Activated CD8-positive, alpha-beta memory T cell treated with anti-CD3 and anti-CD28 coated beads, Interleukin-2, amount 50 U/mL, for 24 hours (primary cell): ENCODE data around the gene TOMM5.
"Not testable (repeated sequence)": the region's sequence is repeated elsewhere in the genome, so short reads cannot be mapped to it uniquely, and the experiment has no call there.

Experiments
- DNase-seq: peaks from one replicate; pipeline ENCODE4 v3.0.0-alpha.2; 2020; ENCODE audit errors: extremely low read depth

TOMM5 gene

DNA sequence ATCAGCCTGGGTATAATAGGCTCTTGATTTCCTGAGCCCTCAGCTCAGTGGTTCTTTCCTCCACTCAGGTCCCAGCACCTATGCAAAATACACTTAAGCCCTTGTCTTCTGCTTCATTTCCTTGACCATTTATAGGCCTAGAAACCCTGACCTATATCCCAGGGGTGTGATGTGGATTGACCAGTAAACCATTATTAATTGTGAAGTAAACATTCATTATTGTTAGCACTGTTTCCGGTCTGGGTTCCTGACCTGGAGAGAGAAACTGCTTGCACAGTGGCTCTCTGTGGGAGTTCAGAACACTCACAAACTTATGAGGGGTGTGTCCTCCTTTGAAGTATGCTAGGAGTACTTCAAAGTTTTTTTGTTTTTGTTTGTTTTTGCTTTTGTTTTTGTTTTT lies 19.6 kb upstream of the TOMM5 start:
- no peak for DNase-seq

DNA sequence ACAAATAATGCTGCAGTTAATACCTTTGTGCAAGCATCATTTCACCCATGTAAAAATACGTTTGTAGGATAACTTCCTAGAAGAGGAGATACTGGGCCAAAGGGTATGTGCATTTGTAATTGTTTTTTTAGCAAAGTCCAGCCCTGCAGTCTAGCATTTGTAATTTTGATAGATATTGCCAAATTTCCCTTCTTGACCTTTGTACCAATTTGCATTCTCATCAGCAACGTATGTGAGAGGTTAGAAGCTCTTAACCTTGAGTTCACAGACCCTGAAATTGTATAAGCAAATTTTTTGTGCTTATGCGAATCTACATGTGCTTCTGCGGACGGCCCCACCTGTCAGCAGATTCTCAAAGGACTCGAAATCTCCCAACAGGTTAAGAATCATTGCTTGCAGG lies 18.6 kb upstream of the TOMM5 start:
- no peak for DNase-seq

DNA sequence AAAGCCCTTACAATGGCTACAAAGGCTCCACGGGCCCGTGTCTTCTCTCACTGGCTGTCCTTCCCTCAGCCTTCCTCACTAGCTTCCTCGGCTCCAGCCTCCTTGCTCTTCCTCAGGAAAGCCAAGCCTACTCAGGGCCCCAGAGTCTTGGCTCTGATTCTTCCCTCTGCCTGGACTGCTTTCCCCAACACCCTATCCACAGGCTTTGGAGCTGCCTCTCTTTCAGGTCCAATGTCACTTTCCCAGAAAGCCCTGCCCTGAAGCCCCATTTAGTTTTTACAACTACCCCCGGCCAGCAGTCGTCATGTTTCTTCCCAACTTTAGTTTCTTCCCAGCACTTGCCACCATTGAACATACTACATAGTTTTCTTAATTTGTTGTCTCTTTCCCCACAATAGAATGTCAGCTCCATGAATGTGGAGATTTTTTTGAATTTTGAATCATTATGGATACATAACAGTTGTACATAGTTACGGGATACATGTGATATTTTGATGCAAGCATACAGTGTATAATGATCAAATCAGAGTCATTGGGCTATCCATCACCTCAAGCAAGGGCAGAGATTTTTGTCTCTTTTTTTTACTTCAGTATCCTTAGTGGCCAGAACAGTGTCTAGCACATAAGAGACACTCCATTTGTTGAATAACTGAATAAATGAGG lies 17.5 kb upstream of the TOMM5 start:
- no peak for DNase-seq

DNA sequence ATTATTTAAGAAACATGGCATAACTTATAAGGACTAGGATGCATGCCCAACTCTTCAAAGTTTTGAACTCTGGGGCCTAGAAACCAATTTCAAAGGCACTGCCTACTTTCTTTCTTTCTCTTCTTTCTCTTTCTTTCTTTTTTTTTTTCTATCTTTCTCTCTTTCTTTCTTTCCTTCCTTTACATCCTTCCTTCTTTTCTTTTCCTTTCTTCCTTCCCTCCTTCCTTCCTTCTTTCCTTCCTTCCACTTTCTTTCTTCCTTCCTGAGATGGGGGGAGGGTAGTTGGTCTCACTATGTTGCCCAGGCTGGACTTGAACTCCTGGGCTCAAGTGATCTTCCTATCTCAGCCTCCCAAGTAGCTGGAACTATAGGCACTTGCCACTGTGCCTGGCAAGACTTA lies 15.9 kb upstream of the TOMM5 start:
- no peak for DNase-seq

DNA sequence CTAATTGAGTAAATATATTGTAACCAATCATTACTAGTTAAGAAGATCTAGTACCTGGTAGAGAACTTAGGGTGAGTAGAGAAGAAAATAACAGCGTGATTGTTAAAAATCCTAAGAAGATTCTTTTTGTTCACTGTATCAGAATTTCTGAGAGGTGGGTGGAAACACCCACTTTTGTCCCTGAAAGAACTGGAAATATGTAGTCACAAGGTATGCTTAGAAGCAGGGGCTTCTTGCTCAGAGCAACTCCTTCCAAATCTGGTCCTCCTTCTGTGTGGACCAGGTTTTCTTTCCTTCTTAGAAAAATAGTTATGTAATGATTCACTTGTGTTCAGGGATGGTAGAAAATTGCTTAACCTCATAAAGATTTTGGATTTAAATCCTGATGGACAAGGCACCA lies 11.9 kb upstream of the TOMM5 start:
- DNase-seq, result no peak

DNA sequence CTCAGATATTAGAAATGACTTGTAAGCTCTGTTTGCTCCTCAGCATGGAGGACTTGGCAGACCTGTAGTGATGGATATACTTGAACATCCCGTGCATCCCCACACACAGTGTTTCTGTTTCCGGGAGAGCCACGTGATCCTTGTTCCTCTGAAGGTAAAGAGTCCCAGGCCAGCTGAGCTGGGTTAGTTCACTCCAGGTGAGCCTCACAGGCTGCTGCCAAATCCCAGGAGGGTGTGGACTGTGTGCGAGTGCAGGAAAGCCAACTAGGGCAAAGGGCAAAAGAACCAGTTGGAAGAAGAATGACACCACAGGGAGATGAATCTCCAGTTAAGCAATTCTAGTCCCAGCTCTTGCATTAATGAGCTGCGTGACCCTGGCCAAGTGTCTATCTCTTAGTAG lies 10.4 kb upstream of the TOMM5 start:
- no peak for DNase-seq

DNA sequence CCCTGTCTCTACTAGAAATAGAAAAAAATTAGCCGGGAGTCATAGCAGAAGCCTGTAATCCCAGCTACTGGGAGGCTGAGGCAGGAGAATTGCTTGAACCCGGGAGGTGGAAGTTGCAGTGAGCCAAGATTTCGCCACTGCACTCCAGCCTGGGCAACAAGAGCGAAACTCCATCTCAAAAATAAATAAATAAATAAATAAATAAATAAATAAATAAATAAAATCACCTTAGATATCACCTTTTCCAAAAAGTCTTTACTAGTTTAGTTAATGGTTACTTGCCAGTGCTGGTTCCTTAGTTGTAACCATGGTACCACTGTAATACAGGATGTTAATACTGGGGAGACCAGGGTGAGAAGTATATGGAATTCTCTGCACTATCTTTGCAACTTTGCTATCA lies 9.7 kb upstream of the TOMM5 start:
- DNase-seq, result not testable (repeated sequence)

DNA sequence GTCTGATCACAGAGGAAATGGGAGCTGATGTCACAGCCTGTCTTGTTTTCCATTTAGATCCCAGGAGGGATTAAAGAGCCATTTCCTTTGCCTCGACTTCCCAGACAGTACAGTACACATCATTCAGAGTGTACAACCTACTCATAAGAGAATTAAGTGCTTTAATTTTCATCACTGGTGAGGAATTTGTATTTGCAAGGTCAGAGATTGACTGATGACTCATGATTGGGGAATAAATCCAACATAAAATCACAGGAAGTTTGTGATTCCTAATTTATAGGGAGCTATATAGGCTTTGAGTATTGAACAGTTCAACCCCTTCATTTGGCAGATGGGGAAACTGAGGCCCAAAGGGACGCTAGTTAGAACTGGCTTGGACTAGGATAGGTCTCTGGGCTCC lies 4.1 kb upstream of the TOMM5 start:
- no peak for DNase-seq

DNA sequence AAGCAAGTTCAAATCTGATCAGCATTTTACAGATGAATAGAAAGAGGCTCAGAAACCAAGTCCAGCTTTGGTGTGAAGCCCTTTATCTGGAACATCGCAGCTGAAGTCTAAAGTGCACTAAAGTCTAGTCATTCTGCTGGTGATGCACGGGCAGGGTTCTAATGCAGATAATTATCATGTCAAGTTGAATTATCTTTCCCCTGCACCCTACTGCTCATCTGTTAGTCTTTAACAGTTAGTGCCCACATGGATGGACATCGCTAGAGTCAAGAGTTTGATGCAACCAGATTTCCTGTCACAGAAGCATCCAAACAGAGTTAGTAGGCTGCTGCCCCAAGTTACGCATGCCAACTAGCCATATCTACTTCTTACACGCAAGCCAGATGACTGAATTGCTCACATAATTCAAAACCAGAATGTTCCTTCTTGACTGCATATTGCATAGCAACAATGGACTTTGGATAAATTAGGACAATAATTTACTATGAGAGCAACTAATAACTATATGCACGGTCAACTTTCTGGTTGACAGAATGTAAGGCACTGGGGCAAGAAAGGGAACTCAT lies 1.6 kb upstream of the TOMM5 start:
- no peak for DNase-seq

DNA sequence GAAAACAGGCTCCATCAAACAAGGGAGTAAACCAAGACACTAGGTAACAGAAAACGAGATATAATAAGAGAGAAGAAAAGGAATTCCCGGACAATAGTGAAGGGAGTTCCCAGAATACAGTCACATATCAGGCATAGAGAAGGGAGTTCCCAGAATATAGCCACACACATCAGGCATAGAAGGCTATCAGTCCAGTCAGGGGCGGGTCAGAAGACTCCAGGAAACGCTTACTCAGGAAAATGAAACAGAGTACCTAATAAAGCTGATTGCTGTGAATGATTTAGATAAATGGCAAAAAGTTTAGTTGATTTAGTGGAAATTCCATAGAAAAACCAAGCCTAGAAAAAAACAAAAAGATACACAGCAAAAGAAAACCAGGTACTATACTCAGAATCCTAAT lies 4.9 kb downstream of the TOMM5 start:
- no peak for DNase-seq

DNA sequence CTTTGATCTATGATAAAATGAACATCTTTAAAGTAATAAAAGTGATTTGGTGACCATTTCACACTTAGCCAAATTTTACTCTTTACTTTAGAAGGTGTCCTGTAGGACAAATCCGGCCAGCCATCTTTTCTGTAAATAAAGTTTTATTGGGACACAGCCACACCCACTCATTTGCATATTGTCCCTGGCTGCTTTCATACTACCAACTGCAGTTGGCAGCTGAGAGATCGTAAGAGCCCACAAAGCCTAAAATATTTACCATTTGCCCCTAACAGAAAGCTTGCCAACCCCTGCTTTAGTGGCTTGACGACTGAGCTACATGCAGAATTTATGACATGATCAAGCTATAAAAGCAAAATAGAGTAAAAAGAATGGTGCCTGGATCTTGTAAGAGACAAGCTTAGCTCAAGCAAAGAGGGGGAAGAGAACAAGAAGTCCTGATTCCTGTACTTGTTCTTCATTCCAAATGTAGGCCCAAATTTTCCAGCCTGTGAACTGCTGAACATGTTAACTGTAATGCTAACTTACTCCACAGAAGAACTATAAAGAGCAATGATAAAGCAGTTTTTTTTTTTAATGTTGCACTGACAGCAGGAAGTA lies 8.8 kb downstream of the TOMM5 start:
- no peak for DNase-seq

DNA sequence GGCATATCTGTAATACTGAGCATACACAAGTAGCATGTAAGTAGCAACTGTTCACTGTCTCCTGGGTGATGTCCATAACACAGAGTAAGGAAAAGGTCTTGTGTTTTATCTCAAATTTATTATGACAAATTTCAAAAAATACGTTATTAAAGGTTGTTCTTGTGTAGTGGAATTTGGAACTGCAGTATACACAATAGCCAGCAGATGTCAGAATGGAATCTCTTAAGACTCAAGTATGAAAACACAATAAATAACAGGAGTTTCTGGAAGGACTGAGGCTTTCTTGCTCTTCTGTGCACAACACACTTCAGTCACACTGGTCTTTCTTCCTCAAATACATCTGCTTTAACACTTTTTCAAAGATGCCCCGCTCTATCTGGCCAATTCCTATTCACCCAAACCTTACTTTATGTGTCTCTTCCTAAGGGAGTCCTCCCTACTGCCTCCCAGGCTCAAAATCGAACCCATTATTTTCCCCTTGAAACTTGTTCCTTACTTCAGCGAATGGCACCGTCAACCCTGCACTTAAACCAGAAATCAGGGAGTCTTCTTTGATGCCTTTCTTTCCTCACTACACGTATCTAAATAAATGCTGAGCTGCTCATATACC lies 9.7 kb downstream of the TOMM5 start:
- no peak for DNase-seq

DNA sequence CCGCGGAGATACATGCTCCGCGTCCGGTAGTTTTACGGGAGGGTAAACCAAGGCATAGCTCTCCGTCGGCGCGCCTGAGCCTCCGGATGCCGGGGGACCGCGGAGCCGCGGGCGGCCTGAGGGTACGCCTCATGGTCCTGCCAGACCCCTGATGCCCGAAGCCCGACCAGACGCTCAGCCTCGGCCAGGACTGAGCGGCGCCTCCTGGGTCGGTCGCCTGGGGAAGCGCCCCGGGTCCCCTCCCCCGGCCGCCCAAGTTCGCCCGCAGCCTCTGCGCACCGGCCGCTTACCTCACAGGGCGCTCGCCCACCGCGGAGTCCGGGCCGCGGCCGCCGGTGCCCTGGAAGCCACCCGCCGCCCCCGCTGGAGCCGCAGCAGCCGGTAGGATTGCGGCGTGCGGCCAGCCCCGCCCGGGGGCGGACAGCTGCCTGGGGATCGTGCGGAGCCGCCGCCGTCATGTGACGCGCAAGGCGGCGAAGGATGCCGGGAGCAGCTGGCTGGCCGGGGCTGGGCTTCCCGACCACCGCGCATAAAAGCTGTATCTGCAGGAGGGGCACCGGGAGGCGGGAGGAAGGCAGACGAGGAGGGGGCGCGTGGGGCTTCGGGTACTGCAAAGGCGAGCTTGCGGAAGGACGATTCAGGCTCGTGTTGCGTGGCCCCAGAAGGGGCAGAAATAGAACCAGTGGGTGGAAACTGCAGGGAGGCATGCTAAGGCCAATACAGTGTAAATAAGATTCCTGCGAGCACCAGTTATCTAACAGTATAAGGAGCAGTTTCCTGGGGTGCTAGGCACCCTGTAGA lies 16.3 kb downstream of the TOMM5 start, which contains the start of gene FBXO10:
FBXO10 (minus strand) TSS at position 460 of the 801 bp plus-strand sequence. CDS start 34,612 bp downstream, outside the sequence.
- DNase-seq, result no peak

DNA sequence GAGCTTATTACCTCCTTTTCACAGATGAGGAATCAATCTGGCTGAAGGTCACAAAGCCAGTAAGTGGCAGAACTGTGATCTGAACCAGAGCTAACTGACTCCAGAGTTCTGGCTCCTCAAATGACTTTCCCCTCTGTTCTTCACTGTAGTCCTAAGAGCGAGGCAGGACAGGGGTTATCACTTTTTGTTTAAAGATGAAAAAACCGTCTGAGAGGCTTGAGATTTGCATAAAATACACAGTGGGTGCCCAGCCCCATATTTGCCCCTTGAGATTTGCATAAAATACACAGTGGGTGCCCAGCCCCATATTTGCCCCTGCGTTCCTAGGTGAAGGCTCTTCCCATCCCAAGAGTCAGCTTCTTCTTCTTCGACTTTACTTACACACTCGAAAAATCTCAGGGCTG lies 16.9 kb downstream of the TOMM5 start:
- no peak for DNase-seq

DNA sequence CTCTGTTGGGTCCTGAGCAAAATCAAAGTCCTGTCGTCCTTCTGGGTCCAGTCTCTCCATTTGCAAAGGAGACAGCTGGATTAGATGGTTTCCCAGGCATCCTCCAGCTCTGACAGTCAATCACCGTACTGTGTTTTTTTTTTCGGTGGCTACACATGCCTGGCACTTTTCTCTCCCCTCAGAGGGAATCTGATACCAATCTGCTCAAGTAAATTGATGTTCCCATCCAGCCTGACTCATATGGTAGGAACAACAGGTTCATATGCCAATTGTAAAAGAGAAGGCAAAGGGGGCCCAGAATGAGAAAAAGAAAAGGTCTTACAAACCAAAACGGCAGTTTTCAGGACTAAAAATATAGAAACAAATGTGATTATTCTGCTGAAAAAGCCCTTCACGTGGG lies 17.4 kb downstream of the TOMM5 start:
- no peak for DNase-seq

DNA sequence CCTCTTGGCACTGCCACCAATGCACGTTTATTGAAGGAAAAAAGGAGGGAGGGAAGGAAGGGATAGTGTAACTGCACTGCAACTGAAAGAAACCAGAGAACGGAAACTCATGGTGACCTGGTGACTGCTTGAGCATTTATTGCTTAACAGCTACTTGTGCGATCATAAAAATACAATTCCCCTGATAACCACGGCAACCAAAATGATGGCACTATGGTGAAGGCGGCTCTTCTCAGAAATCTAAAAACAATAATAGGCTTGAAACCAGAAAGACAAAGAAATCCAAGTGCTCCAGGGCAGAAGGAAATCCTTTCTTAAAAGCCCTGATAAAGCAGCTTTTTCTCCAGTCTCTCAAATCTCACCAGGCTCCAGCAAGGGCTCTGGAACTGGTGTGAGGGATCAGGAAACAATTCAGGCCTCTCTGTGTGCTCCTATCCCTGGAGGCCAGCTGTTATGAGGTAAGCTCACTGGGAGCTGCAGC lies 18.1 kb downstream of the TOMM5 start:
- no peak for DNase-seq

DNA sequence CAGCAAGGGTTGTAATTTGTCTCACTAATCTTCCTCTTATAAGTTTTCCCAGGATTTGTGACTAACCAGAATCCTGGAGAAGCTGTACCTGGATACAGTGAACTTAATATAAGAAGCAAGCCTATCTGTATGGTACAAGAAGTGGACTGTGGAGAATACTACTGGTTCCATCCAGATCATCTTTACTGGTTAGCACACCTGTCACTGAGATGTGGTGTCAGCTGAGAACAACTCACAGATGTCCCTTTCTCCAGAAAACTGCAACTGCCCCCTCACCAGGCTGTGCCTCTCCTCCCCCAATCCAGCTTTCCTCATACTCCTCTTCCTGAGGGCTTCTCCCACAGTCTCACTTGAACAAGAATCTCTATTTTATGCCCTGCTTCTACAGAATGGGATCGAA lies 21.1 kb downstream of the TOMM5 start:
- DNase-seq, result no peak

DNA sequence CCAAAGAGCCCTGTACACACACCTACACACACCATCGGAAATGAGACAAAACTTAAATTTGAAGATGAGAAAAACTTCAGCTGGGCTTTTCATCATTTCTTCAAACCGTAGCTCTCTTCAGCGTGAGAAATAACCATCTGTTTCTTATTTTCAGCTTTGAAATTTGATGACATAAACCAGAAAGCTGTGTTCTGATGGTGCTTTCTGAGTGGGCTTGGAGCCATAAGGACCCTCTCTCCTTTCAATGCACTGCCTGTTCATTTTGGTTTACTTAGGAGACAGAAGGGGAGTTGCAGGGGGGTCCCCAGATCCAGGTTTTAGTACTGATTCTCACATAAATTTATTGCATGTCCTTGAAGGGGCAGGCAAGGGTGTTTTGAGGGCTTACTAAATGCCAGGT lies 25.7 kb downstream of the TOMM5 start:
- DNase-seq, result no peak

DNA sequence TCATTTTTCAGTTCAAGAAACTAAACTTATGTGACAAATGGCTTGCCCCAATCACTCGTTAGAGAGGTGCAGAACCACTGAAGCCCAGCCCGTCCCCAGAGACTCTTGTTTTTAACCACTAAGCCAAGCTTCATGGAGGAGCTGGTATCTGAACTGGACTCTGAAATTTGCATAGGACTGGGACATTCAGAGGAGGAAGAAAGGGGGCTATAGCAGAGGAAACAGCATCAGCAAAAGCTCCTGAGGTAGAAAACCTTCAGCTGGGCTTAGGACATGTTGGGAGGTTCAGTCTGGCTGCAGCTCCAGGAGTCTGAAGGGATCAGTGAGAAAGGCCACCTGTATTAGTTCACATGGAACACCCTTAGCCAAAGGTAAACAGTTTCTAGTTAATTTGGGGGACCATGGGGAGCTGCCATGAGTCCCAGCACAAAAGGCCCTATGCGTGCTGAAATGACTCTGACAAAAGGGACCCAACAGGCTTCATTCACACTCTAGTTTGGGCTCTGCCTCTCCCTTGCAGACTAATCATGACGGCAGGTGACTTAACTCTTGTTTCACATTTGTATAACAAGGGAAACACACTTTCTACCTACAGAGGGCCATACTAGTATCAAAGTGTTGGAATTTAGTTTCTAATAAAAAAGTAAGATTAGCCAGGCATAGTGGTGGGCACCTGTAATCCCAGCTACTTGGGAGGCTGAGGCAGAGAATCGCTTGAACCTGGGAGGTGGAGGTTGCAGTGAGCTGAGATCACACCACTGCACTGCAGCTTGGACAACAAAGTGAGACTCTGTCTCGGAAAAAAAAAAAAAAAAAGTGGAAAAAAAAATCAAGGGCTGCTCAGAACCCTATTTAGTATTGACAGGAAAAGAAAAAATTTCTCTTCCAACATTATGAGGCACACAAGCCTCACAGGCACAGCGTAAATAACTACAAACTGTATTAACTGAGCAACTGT lies 26.5 kb downstream of the TOMM5 start:
- DNase-seq, result no peak

DNA sequence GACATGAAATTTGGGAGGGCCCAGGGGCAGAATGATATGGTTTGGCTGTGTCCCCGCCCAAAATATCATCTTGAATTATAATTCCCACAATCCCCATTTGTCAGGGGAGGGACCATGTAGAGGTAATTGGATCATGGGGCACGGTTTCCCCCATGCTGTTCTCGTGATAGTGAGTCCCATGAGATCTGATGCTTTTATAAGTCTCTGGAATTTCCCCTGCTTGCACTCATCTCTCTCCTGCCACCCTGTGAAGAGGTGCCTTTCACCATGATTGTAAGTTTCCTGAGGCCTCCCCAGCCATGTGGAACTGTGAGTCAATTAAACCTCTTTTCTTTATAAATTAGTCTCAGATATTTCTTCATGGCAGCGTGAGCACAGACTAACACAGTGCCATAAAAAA lies 27.5 kb downstream of the TOMM5 start:
- DNase-seq, result no peak
